Stimulated activated naive CD8-positive, alpha-beta T cell treated with anti-CD3 and anti-CD28 coated beads, Interleukin-15, Interleukin-2, amounts not matched to agents 100 ng/mL and 50 ng/mL, for 24 hours (primary cell): ENCODE data around the gene LEFTY1.
A peak's percentile ranks its signal among the peaks of the same experiment; 100 is the strongest.

Experiments
- H3K27ac Mint-ChIP-seq: one replicate; pipeline ENCODE4 v1.8.0; 2021; ENCODE audit warnings: mild to moderate bottlenecking, mixed read lengths
- H3K27me3 Mint-ChIP-seq: one replicate; pipeline ENCODE4 v1.8.0; 2021; ENCODE audit warnings: mixed read lengths
- H3K36me3 Mint-ChIP-seq: one replicate; pipeline ENCODE4 v1.8.0; 2021; ENCODE audit warnings: low read depth, mixed read lengths
- H3K4me1 Mint-ChIP-seq: one replicate; pipeline ENCODE4 v1.8.0; 2021; ENCODE audit warnings: low read depth, mixed read lengths
- H3K4me3 Mint-ChIP-seq: one replicate; pipeline ENCODE4 v1.8.0; 2021; ENCODE audit warnings: mild to moderate bottlenecking, mixed read lengths
- H3K9me3 Mint-ChIP-seq: one replicate; pipeline ENCODE4 v1.8.0; 2021; ENCODE audit warnings: mixed read lengths

LEFTY1 gene

GRCh38 chr1:225886159-225887029 is 2.6 kb downstream of the LEFTY1 start:
- no peak overlapping the region for H3K27ac Mint-ChIP-seq
- H3K9me3 Mint-ChIP-seq = no peaks in the 10 kb centered on the region
- H3K36me3 Mint-ChIP-seq = no peaks in the 10 kb centered on the region
- no peaks in the 10 kb centered on the region for H3K27me3 Mint-ChIP-seq
- H3K4me3 Mint-ChIP-seq = no peak overlapping the region
- peaks cover 15% of the 10 kb centered on the region for H3K4me1 Mint-ChIP-seq

GRCh38 chr1:225885336-225885735 is 3.6 kb downstream of the LEFTY1 start:
- H3K27me3 Mint-ChIP-seq = no peaks in the 10 kb centered on the region
- H3K27ac Mint-ChIP-seq = no peak overlapping the region
- no peaks in the 10 kb centered on the region for H3K9me3 Mint-ChIP-seq
- peaks cover 22% of the 10 kb centered on the region for H3K4me1 Mint-ChIP-seq
- no peaks in the 10 kb centered on the region for H3K36me3 Mint-ChIP-seq
- H3K4me3 Mint-ChIP-seq = no peak overlapping the region

- Mint-ChIP-seq H3K27ac (peak overlapping the region; percentile 69), H3K27me3 (no peaks in the 10 kb centered on the region), H3K4me1 (peaks cover 38% of the 10 kb centered on the region), H3K9me3 (no peaks in the 10 kb centered on the region), H3K36me3 (no peaks in the 10 kb centered on the region), H3K4me3 (peak overlapping the region; percentile 86)
Observed at GRCh38 chr1:225883616-225884265, 5.2 kb downstream of the LEFTY1 start.

- no peaks in the 10 kb centered on the region for H3K27me3 Mint-ChIP-seq
Observed at GRCh38 chr1:225882694-225883615, 6.0 kb downstream of the LEFTY1 start.

GRCh38 chr1:225881959-225882693 is 6.8 kb downstream of the LEFTY1 start, which contains the start of gene TMEM63A:
TMEM63A (minus strand) TSS chr1:225882380; CDS start chr1:225877580, 4,800 bp downstream.
- no peaks in the 10 kb centered on the region for H3K9me3 Mint-ChIP-seq
- H3K36me3 Mint-ChIP-seq = no peaks in the 10 kb centered on the region
- H3K27me3 Mint-ChIP-seq = no peaks in the 10 kb centered on the region
- peak within 1 kb of the TSS; percentile 69 for H3K27ac Mint-ChIP-seq
- peak within 1 kb of the TSS; percentile 86 for H3K4me3 Mint-ChIP-seq
- H3K4me1 Mint-ChIP-seq = peaks cover 52% of the 10 kb centered on the region

More at GRCh38 chr1:225882694-225883615, 6.0 kb downstream of the LEFTY1 start:
- Mint-ChIP-seq H3K4me1 (peaks cover 43% of the 10 kb centered on the region), H3K36me3 (no peaks in the 10 kb centered on the region), H3K9me3 (no peaks in the 10 kb centered on the region), H3K27ac (peak overlapping the region; percentile 69), H3K4me3 (peak overlapping the region; percentile 86)

- H3K4me1 Mint-ChIP-seq = peaks cover 60% of the 10 kb centered on the region
Observed at GRCh38 chr1:225881081-225881958, 7.6 kb downstream of the LEFTY1 start.

GRCh38 chr1:225880636-225881035 is 8.3 kb downstream of the LEFTY1 start:
- Mint-ChIP-seq H3K27ac (no peak overlapping the region), H3K4me3 (peak overlapping the region; percentile 86), H3K4me1 (peaks cover 64% of the 10 kb centered on the region), H3K9me3 (no peaks in the 10 kb centered on the region), H3K27me3 (no peaks in the 10 kb centered on the region), H3K36me3 (no peaks in the 10 kb centered on the region)

More at GRCh38 chr1:225881081-225881958, 7.6 kb downstream of the LEFTY1 start:
- Mint-ChIP-seq H3K4me3 (peak overlapping the region; percentile 86), H3K27me3 (no peaks in the 10 kb centered on the region), H3K9me3 (no peaks in the 10 kb centered on the region), H3K27ac (peak overlapping the region; percentile 61), H3K36me3 (no peaks in the 10 kb centered on the region)

- Mint-ChIP-seq H3K9me3 (no peaks in the 10 kb centered on the region), H3K4me1 (peaks cover 67% of the 10 kb centered on the region), H3K27me3 (no peaks in the 10 kb centered on the region), H3K4me3 (peak overlapping the region; percentile 86), H3K36me3 (no peaks in the 10 kb centered on the region), H3K27ac (no peak overlapping the region)
Observed at GRCh38 chr1:225880222-225880588, 8.7 kb downstream of the LEFTY1 start.

- H3K27ac Mint-ChIP-seq = peak overlapping the region; percentile 53
- H3K4me1 Mint-ChIP-seq = peaks cover 68% of the 10 kb centered on the region
- H3K4me3 Mint-ChIP-seq = peak overlapping the region; percentile 15
- H3K9me3 Mint-ChIP-seq = no peaks in the 10 kb centered on the region
- no peaks in the 10 kb centered on the region for H3K36me3 Mint-ChIP-seq
- no peaks in the 10 kb centered on the region for H3K27me3 Mint-ChIP-seq
Observed at GRCh38 chr1:225879521-225880221, 9.3 kb downstream of the LEFTY1 start.

GRCh38 chr1:225878282-225878681 is 10.7 kb downstream of the LEFTY1 start:
- no peak overlapping the region for H3K27ac Mint-ChIP-seq
- no peak overlapping the region for H3K4me3 Mint-ChIP-seq

GRCh38 chr1:225877580-225877979 is 11.4 kb downstream of the LEFTY1 start:
- H3K27me3 Mint-ChIP-seq = no peaks in the 10 kb centered on the region
- no peak overlapping the region for H3K27ac Mint-ChIP-seq
- peaks cover 57% of the 10 kb centered on the region for H3K4me1 Mint-ChIP-seq
- H3K36me3 Mint-ChIP-seq = peaks cover 6% of the 10 kb centered on the region
- H3K4me3 Mint-ChIP-seq = no peak overlapping the region
- H3K9me3 Mint-ChIP-seq = no peaks in the 10 kb centered on the region

More at GRCh38 chr1:225878282-225878681, 10.7 kb downstream of the LEFTY1 start:
- H3K9me3 Mint-ChIP-seq = no peaks in the 10 kb centered on the region
- no peaks in the 10 kb centered on the region for H3K27me3 Mint-ChIP-seq
- peaks cover 60% of the 10 kb centered on the region for H3K4me1 Mint-ChIP-seq
- peaks cover 6% of the 10 kb centered on the region for H3K36me3 Mint-ChIP-seq

- Mint-ChIP-seq H3K36me3 (peaks cover 8% of the 10 kb centered on the region), H3K4me1 (peaks cover 62% of the 10 kb centered on the region), H3K9me3 (no peaks in the 10 kb centered on the region), H3K4me3 (no peak overlapping the region), H3K27me3 (no peaks in the 10 kb centered on the region), H3K27ac (no peak overlapping the region)
Observed at GRCh38 chr1:225876900-225877510, 11.9 kb downstream of the LEFTY1 start.
